SK-N-SH treated with all-trans-retinoic acid at 6 μM for 48 hours (cell line): ENCODE data around the gene DIP2C.

Experiments
- TOX ChIP-seq: fragments of 250-450 bp; sonication (Bioruptor Pico); IDR thresholded peaks from 2 replicates; pipeline ENCODE4 v1.8.0; 2021; ENCODE audit warnings: mild to moderate bottlenecking, moderate library complexity, borderline replicate concordance
- ZNF8 ChIP-seq: fragments of 450-650 bp; formaldehyde crosslinking; IDR thresholded peaks from 2 replicates; pipeline ENCODE4 v1.5.0; 2020; ENCODE audit warnings: mild to moderate bottlenecking, moderate library complexity
- TF ChIP-seq, protein P1 (sequence below): fragments of 250-450 bp; sonication (Bioruptor Pico); IDR thresholded peaks from 2 replicates; pipeline ENCODE4 v1.5.1; 2020; ENCODE audit warnings: low read depth, mild to moderate bottlenecking, moderate library complexity

- TF ChIP-seq TOX (no peak), ZNF8 (CRISPR knock-in tag) (no peak)
- TF ChIP-seq, protein P1, sequence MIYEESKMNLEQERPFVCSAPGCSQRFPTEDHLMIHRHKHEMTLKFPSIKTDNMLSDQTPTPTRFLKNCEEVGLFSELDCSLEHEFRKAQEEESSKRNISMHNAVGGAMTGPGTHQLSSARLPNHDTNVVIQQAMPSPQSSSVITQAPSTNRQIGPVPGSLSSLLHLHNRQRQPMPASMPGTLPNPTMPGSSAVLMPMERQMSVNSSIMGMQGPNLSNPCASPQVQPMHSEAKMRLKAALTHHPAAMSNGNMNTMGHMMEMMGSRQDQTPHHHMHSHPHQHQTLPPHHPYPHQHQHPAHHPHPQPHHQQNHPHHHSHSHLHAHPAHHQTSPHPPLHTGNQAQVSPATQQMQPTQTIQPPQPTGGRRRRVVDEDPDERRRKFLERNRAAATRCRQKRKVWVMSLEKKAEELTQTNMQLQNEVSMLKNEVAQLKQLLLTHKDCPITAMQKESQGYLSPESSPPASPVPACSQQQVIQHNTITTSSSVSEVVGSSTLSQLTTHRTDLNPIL (CRISPR knock-in tag) = no peak
These were observed 383.3 kb downstream of the DIP2C start for GRCh38 chr10:306007-306674.
